ENCODE measurements around the gene PYROXD2. TPM values are rescaled to one million over a fixed set of nuclear protein-coding genes. Genes with fewer than 3 reads are reported as not detected.

PYROXD2 gene
- total and polyA plus RNA-seq, 2 experiments from 2014 or later = 1.3 to 2.6 TPM

- Histone ChIP-seq H3K4me1 (ENCODE audit: insufficient read depth) (no peaks in the 10 kb centered on the region), H2AFZ (peak overlapping the region; percentile 94), H3K4me2 (no peak overlapping the region), H3K27me3 (ENCODE audit: insufficient read depth) (no peaks in the 10 kb centered on the region), H4K20me1 (replicated peaks; ENCODE audit: insufficient read depth) (no peaks in the 10 kb centered on the region), H3K36me3 (ENCODE audit: insufficient read depth) (no peaks in the 10 kb centered on the region), H3K4me3 (no peak overlapping the region), H3K27ac (ENCODE audit: low read depth) (no peak overlapping the region), H3F3A (replicated peaks; ENCODE audit: low read depth) (no peaks in the 10 kb centered on the region), H3K79me2 (replicated peaks; ENCODE audit: insufficient read depth) (no peaks in the 10 kb centered on the region), H3K9me2 (ENCODE audit: insufficient read depth) (no peaks in the 10 kb centered on the region)
- Mint-ChIP-seq H3K4me3 (no peak overlapping the region), H3K9me3 (no peaks in the 10 kb centered on the region), H3K36me3 (ENCODE audit: low read depth) (no peaks in the 10 kb centered on the region), H3K27ac (no peak overlapping the region), H3K27me3 (ENCODE audit: insufficient read depth, low read depth, poor library complexity) (peaks cover 11% of the 10 kb centered on the region), H3K4me1 (peaks cover 33% of the 10 kb centered on the region)
- no peak for TF ChIP-seq ZNF462 (CRISPR knock-in tag; IDR thresholded peaks at IDR 0.05)
- TF ChIP-seq ZNF114 (CRISPR knock-in tag; IDR thresholded peaks at IDR 0.05) = no peak
- TF ChIP-seq EZH2 (IDR thresholded peaks at IDR 0.05; ENCODE audit: low read depth, unreplicated experiment) = no peak
- no peak for TF ChIP-seq REST (IDR thresholded peaks at IDR 0.05; ENCODE audit: unreplicated experiment)
- TF ChIP-seq, protein P1, sequence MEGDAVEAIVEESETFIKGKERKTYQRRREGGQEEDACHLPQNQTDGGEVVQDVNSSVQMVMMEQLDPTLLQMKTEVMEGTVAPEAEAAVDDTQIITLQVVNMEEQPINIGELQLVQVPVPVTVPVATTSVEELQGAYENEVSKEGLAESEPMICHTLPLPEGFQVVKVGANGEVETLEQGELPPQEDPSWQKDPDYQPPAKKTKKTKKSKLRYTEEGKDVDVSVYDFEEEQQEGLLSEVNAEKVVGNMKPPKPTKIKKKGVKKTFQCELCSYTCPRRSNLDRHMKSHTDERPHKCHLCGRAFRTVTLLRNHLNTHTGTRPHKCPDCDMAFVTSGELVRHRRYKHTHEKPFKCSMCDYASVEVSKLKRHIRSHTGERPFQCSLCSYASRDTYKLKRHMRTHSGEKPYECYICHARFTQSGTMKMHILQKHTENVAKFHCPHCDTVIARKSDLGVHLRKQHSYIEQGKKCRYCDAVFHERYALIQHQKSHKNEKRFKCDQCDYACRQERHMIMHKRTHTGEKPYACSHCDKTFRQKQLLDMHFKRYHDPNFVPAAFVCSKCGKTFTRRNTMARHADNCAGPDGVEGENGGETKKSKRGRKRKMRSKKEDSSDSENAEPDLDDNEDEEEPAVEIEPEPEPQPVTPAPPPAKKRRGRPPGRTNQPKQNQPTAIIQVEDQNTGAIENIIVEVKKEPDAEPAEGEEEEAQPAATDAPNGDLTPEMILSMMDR (conservative IDR thresholded peaks at IDR 0.05; ENCODE audit: low read depth in 2 of 2) = no peak
- TF ChIP-seq NANOG (IDR thresholded peaks at IDR 0.05; ENCODE audit: borderline replicate concordance) = no peak
- TF ChIP-seq EZH2phosphoT487 (IDR thresholded peaks at IDR 0.05; ENCODE audit: unreplicated experiment) = no peak
- no peak for TF ChIP-seq POLR2AphosphoS5 (IDR thresholded peaks at IDR 0.05; ENCODE audit: low read depth)
- TF ChIP-seq JUNB (IDR thresholded peaks at IDR 0.05; ENCODE audit: unreplicated experiment) = no peak
- TF ChIP-seq CREB1 (CRISPR knock-in tag; IDR thresholded peaks at IDR 0.05; ENCODE audit: low read depth) = no peak
- no peak for TF ChIP-seq STAT1 (IDR thresholded peaks at IDR 0.05; ENCODE audit: unreplicated experiment)
- TF ChIP-seq, protein P2, sequence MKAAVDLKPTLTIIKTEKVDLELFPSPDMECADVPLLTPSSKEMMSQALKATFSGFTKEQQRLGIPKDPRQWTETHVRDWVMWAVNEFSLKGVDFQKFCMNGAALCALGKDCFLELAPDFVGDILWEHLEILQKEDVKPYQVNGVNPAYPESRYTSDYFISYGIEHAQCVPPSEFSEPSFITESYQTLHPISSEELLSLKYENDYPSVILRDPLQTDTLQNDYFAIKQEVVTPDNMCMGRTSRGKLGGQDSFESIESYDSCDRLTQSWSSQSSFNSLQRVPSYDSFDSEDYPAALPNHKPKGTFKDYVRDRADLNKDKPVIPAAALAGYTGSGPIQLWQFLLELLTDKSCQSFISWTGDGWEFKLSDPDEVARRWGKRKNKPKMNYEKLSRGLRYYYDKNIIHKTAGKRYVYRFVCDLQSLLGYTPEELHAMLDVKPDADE (IDR thresholded peaks at IDR 0.05) = no peak
- no peak for TF ChIP-seq ZNF331 (CRISPR knock-in tag; IDR thresholded peaks at IDR 0.05; ENCODE audit: low read depth)
- ATAC-seq (peak; percentile 86), DNase-seq (ENCODE audit: low spot score) (no peak)
Measured at GRCh38 chr10:98361131-98362025, 53.6 kb downstream of the PYROXD2 start.
